Measurements from ENCODE around the gene ERAL1. TPM values are rescaled to one million over a fixed set of nuclear protein-coding genes. Genes with fewer than 3 reads are reported as not detected.

The ERAL1 gene
- total RNA-seq = 10 to 100 TPM; 51.5 to 74.8 TPM

DNA sequence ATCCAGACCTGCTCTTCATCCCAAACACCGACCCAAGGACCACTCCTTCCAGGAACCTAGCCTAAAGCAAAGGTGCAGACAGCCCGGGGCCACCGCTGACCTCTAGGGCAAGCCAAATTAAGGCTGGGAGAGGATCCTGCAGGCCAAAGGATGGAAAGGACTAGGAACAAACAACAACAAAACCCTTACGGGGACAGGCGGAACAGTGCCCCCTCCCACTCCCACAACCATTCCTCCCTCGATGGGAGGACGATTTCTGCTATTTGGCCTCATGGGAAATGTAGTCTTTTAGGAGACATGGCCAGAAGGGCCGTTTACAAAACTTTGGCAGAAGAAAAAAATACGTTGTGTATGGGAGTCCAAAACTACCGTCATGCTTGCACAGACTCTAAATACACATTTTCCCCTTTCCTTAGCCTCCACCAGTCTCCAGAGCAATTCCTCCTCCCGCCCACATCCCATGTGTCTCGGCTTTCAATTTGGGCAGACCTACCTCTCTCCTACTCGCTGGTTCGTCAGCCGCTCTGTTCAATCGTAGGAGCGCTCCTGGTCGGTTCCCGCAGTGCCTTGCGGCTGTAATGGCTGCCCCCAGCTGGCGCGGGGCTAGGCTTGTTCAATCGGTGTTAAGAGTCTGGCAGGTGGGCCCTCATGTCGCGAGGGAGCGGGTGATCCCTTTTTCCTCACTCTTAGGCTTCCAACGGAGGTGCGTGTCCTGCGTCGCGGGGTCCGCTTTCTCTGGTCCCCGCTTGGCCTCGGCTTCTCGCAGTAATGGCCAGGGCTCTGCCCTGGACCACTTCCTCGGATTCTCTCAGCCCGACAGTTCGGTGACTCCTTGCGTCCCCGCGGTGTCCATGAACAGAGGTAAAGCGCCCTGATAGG lies at the start of gene ERAL1:
ERAL1 (plus strand) TSS at position 560 of the 879 bp plus-strand sequence; CDS start at position 579, 19 bp downstream.
- Mint-ChIP-seq H3K4me3 (peak within 1 kb of the TSS; percentile 80), H3K9me3 (ENCODE audit: low read depth) (no peaks in the 10 kb centered on the region), H3K36me3 (ENCODE audit: low read depth) (peaks cover 25% of the 10 kb centered on the region), H3K27me3 (no peaks in the 10 kb centered on the region), H3K27ac (peak within 1 kb of the TSS; percentile 81), H3K4me1 (peaks cover 24% of the 10 kb centered on the region)
- intact Hi-C loops (cut with DNase I, micrococcal nuclease) = loop anchor here (1.0 to 5.0 kb wide), 10 partner anchors 12 to 125 kb away; partner anchors contain the start of genes FLOT2 (in 2 of the 2), DHRS13 (in 1 of the 2), FAM222B (in 1 of the 2) and PHF12 (in 1 of the 2)
- peak; percentile 93 for DNase-seq
- ATAC-seq = peak; percentile 100
- ChIA-PET POLR2A (no interaction called here), CTCF (interaction anchor here (0.6 to 0.8 kb wide), 3 partner anchors 26 to 1936 kb away, joined by 3 to 5 read pairs (median 4); no protein-coding TSS in a partner anchor)

DNA sequence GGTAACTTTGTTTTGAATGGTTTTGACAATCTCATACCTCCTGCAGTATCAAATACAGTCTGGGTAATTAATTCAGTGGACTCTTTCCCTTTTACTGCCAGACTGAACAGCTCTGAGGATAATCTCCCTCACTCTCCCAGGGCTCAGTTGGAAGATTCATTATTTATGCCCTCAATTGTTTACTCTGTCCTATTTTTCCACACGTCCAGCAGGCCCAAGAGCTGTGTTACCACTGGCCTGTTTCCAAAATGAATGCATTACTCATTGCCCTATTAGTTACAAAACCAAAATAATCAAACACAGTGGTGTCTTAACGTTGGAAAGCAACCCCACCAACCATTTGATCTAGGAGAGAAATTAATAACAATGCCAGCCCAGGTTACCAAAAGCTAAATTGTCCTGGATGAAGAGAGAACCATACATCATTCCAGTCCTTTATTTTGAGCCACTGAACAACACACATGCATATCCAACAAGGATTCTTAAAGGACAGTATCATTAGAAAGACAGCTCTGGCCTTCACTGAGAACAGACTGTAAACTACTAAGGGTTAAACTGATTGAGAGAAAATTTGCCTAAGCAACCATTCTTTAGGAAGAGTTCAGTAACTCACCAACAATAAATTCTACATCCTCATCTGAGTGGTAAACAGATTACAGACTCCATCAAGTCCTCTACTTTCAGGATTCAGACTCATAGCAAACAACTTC lies 46.7 kb upstream of the ERAL1 start:
- no peaks in the 10 kb centered on the region for H3K9me3 Mint-ChIP-seq (ENCODE audit: low read depth)
- peaks cover 49% of the 10 kb centered on the region for H3K4me1 Mint-ChIP-seq
- POLR2A ChIA-PET = interaction anchor here (0.6 kb wide), 1 partner anchor 23 kb away, joined by 3 read pairs; no protein-coding TSS in a partner anchor
- ATAC-seq (no peak), DNase-seq (no peak)
- intact Hi-C loops (cut with DNase I, micrococcal nuclease) = no loop called here
- no peak overlapping the region for H3K4me3 Mint-ChIP-seq
- H3K27me3 Mint-ChIP-seq = no peaks in the 10 kb centered on the region
- peaks cover 19% of the 10 kb centered on the region for H3K36me3 Mint-ChIP-seq (ENCODE audit: low read depth)
- H3K27ac Mint-ChIP-seq = peak overlapping the region; percentile 35
- CTCF ChIA-PET = interaction anchor here (0.8 to 1.8 kb wide), 7 partner anchors 25 to 127 kb away, joined by 3 to 7 read pairs (median 3); no protein-coding TSS in a partner anchor

DNA sequence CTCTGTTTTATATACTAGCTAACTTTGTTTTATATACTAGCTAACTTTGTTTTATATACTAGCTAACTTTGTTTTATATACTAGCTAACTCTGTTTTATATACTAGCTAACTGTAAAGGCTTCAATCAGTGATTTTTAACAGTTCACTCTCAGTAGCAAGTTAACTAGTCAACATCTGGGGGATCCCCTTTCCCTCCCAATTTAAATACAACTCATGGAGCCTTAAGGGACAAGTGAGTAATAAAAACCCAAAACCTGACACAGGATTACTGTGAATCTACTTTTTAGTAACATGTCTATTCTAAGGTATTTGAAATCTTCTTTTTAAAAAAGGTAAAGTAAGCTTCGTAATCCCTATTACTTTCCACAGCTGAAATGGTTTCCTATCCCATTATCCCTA lies 44.4 kb upstream of the ERAL1 start:
- POLR2A ChIA-PET = interaction anchor here (0.6 to 2.1 kb wide), 5 partner anchors 32 to 148 kb away, joined by 3 to 11 read pairs (median 3); partner anchors contain the start of genes FAM222B, RPL23A, SDF2 and SUPT6H

DNA sequence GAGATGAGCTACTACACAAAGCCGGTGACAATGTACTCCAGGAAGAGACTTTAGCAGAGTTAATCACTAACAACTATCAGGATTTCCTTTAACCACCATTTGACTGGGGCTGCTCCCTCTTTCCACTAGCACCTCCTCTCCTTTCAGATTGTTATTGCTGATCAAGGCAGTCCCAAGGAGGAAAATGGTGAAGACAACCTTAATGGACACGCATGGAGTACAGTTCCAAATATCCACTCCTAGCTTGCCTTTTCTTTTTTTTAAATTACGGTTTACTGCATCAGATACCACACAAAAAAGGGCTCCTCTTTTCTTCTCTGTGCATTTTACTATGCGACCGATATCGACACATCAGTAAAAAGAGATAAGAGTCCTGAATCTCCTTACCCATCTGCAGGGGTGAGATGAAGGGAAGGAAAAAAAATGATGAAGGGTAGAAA lies 43.1 kb upstream of the ERAL1 start:
- CTCF ChIA-PET = interaction anchor here (0.5 to 3.9 kb wide), 12 partner anchors 11 to 153 kb away, joined by 3 to 45 read pairs (median 4); partner anchors contain the start of gene FLOT2
- Mint-ChIP-seq H3K27me3 (no peaks in the 10 kb centered on the region), H3K4me1 (peaks cover 42% of the 10 kb centered on the region), H3K9me3 (ENCODE audit: low read depth) (no peaks in the 10 kb centered on the region), H3K4me3 (peak overlapping the region; percentile 82), H3K36me3 (ENCODE audit: low read depth) (peaks cover 5% of the 10 kb centered on the region), H3K27ac (peak overlapping the region; percentile 84)
- intact Hi-C loops (cut with DNase I, micrococcal nuclease) = loop anchor here (1.0 to 5.0 kb wide), 12 partner anchors 31 to 327 kb away; partner anchors contain the start of genes FAM222B (in 2 of the 2), DHRS13 (in 1 of the 2), ERAL1 (in 1 of the 2) and NEK8 (in 1 of the 2)
- no peak for ATAC-seq
- peak; percentile 11 for DNase-seq
- POLR2A ChIA-PET = interaction anchor here (0.7 to 2.1 kb wide), 5 partner anchors 9 to 210 kb away, joined by 3 to 11 read pairs (median 5); partner anchors contain the start of gene FAM222B

More for the DNA sequence above, 44.4 kb upstream of the ERAL1 start:
- Mint-ChIP-seq H3K9me3 (ENCODE audit: low read depth) (no peaks in the 10 kb centered on the region), H3K4me3 (peak overlapping the region; percentile 82), H3K27me3 (no peaks in the 10 kb centered on the region), H3K36me3 (ENCODE audit: low read depth) (peaks cover 11% of the 10 kb centered on the region), H3K4me1 (peaks cover 47% of the 10 kb centered on the region), H3K27ac (peak overlapping the region; percentile 84)
- ATAC-seq (peak; percentile 48), DNase-seq (no peak)
- intact Hi-C loops (cut with DNase I, micrococcal nuclease) = loop anchor here (1.0 to 5.0 kb wide), 2 partner anchors 47 to 83 kb away; partner anchors contain the start of gene ERAL1 (in 1 of the 2)
- CTCF ChIA-PET = interaction anchor here (0.6 to 3.9 kb wide), 25 partner anchors 8 to 196 kb away, joined by 3 to 45 read pairs (median 4); partner anchors contain the start of gene FLOT2

DNA sequence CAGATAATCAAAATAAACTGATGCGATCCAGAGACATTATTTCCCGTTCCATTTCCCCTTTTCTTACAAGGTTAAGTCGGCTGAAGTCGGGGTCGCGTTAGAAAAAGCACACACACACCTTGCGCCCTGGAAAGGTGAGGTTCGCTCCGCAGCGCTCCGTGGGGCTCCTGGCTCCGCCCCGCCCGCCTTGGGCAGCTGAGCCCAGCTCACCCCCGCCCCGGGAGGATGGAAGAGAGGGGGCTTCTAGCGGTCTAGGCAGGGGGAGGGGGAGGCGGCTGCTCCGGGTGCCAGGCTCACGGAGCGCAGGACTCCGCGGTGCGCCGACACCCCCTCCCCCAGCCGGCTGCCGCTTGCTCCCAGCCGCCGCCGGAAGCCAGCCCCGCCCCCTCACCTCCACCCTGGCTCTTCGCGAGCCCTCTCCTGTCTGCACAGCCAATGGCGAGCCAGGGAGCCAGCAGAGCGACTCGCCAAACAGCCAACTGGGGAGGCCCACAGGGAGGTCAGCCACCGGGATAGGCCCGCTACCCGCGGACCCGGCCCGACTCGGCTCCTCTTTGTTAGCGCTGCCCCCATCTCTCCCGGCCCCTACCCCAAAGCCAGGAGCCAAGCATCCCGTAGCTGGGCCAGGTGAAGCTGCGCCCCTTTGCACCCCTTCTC lies 42.6 kb upstream of the ERAL1 start:
- intact Hi-C loops (cut with DNase I, micrococcal nuclease) = loop anchor here (1.0 to 5.0 kb wide), 12 partner anchors 30 to 327 kb away; partner anchors contain the start of genes FAM222B (in 2 of the 2), DHRS13 (in 1 of the 2), ERAL1 (in 1 of the 2) and NEK8 (in 1 of the 2)
- Mint-ChIP-seq H3K27me3 (no peaks in the 10 kb centered on the region), H3K4me3 (peak overlapping the region; percentile 82), H3K9me3 (ENCODE audit: low read depth) (no peaks in the 10 kb centered on the region), H3K36me3 (ENCODE audit: low read depth) (peaks cover 5% of the 10 kb centered on the region), H3K27ac (peak overlapping the region; percentile 91), H3K4me1 (peaks cover 44% of the 10 kb centered on the region)
- POLR2A ChIA-PET = interaction anchor here (0.6 to 1.2 kb wide), 2 partner anchors 9 to 12 kb away, joined by 3 to 4 read pairs; no protein-coding TSS in a partner anchor
- peak; percentile 99 for ATAC-seq
- DNase-seq = peak; percentile 99
- CTCF ChIA-PET = interaction anchor here (0.8 to 3.9 kb wide), 9 partner anchors 11 to 153 kb away, joined by 3 to 45 read pairs (median 4); no protein-coding TSS in a partner anchor

DNA sequence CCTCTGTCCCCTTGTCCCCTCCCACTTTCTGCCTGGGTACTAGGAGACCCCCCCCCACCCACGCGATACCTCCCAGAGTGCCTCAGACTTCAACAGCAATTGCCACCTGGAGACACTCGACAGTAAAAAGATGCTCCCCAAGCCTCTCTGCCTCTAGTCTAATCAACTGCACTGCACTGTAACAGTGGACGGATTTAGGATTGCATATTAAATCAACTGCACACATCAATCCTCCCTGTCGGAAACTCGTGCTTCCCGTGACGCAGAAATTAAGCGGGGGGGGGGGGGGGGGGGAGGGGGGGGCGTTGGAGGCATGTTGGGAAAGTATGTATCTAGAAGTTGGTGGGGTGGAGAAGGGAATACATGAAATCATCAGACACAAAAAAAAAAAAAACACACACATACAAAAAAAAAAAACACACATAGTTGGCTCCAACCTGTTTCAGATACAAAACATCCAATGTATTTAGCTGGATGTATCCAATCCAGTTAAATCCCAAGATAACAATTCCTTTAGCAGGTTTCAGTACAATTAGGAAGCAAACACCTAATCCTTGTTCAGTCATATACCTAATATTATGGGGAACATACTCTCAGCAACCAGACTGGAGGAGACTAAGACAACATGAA lies 42.0 kb upstream of the ERAL1 start:
- H3K4me1 Mint-ChIP-seq = peaks cover 40% of the 10 kb centered on the region

DNA sequence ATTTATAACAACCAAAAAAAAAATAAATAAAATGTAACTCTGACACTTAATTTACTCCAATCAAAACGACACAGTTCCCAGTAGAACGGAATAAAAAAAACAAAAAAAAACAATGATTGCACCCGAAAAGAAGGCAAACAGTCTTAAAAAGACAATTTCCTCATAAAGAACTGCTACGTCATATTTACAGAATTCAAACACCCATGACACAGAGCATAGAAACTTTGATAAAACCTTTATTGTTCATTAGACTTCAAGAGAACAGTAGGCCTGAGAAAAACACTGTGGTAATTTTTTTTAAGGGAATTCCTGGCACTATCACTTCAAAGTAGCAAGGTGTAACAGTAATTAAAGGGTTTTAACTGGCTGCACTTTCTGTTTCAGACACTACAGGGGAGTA lies 38.3 kb upstream of the ERAL1 start:
- H3K4me3 Mint-ChIP-seq = no peak overlapping the region
- intact Hi-C loops (cut with DNase I, micrococcal nuclease) = no loop called here
- ChIA-PET CTCF (no interaction called here), POLR2A (no interaction called here)
- no peak for DNase-seq
- no peak for ATAC-seq
- H3K36me3 Mint-ChIP-seq (ENCODE audit: low read depth) = no peaks in the 10 kb centered on the region
- H3K9me3 Mint-ChIP-seq (ENCODE audit: low read depth) = no peaks in the 10 kb centered on the region
- no peaks in the 10 kb centered on the region for H3K27me3 Mint-ChIP-seq
- peaks cover 18% of the 10 kb centered on the region for H3K4me1 Mint-ChIP-seq
- no peak overlapping the region for H3K27ac Mint-ChIP-seq

More for the DNA sequence above, 42.0 kb upstream of the ERAL1 start:
- POLR2A ChIA-PET = interaction anchor here (0.6 kb wide), 2 partner anchors 12 to 325 kb away, joined by 4 to 7 read pairs; no protein-coding TSS in a partner anchor
- Mint-ChIP-seq H3K4me3 (peak overlapping the region; percentile 82), H3K27ac (peak overlapping the region; percentile 93), H3K27me3 (no peaks in the 10 kb centered on the region), H3K9me3 (ENCODE audit: low read depth) (no peaks in the 10 kb centered on the region), H3K36me3 (ENCODE audit: low read depth) (peaks cover 5% of the 10 kb centered on the region)
- CTCF ChIA-PET = interaction anchor here (1.2 to 3.9 kb wide), 3 partner anchors 11 to 48 kb away, joined by 3 to 45 read pairs (median 8); no protein-coding TSS in a partner anchor
- ATAC-seq = peak; percentile 43
- DNase-seq = no peak
- intact Hi-C loops (cut with DNase I, micrococcal nuclease) = loop anchor here (1.0 to 5.0 kb wide), 12 partner anchors 29 to 326 kb away; partner anchors contain the start of genes FAM222B (in 2 of the 2), DHRS13 (in 1 of the 2), ERAL1 (in 1 of the 2) and NEK8 (in 1 of the 2)

DNA sequence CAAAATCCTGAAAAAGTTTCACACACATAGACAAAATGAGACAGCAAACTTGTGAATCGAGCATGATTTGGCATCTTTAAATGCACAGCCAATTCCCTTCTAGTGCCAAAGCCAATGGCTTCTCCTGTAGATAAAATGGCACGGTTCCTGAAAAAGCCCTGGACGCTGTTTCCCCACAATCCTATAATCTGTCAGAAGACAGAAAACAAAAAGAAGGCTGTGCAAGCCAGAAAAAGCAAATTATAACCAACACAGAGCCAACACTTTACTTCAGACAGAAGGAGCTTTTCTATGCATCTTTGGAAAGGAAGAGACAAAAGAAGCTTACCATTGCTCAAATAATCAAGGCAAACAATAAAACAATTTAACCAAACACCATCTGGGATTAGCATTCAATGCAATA lies 36.0 kb upstream of the ERAL1 start:
- ATAC-seq (no peak), DNase-seq (no peak)
- H3K4me3 Mint-ChIP-seq = no peak overlapping the region
- peaks cover 2% of the 10 kb centered on the region for H3K36me3 Mint-ChIP-seq (ENCODE audit: low read depth)
- intact Hi-C loops (cut with DNase I, micrococcal nuclease) = no loop called here
- peaks cover 14% of the 10 kb centered on the region for H3K4me1 Mint-ChIP-seq
- H3K27me3 Mint-ChIP-seq = no peaks in the 10 kb centered on the region
- no peak overlapping the region for H3K27ac Mint-ChIP-seq
- H3K9me3 Mint-ChIP-seq (ENCODE audit: low read depth) = no peaks in the 10 kb centered on the region
- POLR2A ChIA-PET = interaction anchor here (0.6 kb wide), 1 partner anchor 12 kb away, joined by 3 read pairs; no protein-coding TSS in a partner anchor
- CTCF ChIA-PET = interaction anchor here (1.0 to 2.3 kb wide), 7 partner anchors 8 to 69 kb away, joined by 3 to 13 read pairs (median 5); no protein-coding TSS in a partner anchor

DNA sequence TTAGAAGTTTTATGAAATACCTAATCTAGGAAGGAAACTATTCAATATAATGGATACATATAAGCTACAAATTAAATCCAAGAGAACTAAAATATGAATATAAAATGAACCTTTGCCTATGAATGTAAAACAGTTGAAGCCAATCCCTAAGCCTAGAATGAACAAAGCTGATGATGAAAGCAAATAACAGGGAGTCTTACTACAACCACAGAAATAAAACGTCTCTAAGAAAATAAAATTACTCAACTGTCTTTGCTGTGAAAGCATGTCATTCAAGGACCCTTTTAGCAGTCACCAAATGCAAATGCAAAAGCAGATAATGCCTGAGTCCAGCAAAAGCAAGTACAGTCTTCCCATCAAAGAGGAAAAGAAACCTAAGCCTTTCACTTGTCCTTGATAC lies 35.2 kb upstream of the ERAL1 start:
- POLR2A ChIA-PET = interaction anchor here (0.6 kb wide), 1 partner anchor 12 kb away, joined by 3 read pairs; no protein-coding TSS in a partner anchor
- CTCF ChIA-PET = interaction anchor here (1.0 to 2.3 kb wide), 6 partner anchors 9 to 70 kb away, joined by 3 to 13 read pairs (median 4); no protein-coding TSS in a partner anchor
- no peak for DNase-seq
- H3K4me1 Mint-ChIP-seq = peaks cover 16% of the 10 kb centered on the region
- ATAC-seq = no peak
- no peak overlapping the region for H3K4me3 Mint-ChIP-seq
- no peak overlapping the region for H3K27ac Mint-ChIP-seq
- intact Hi-C loops (cut with DNase I, micrococcal nuclease) = no loop called here
- peaks cover 2% of the 10 kb centered on the region for H3K36me3 Mint-ChIP-seq (ENCODE audit: low read depth)
- H3K9me3 Mint-ChIP-seq (ENCODE audit: low read depth) = no peaks in the 10 kb centered on the region
- H3K27me3 Mint-ChIP-seq = no peaks in the 10 kb centered on the region

All from activated CD4-positive, alpha-beta T cell treated with anti-CD3 and anti-CD28 coated beads for 36 hours (primary cell).